ENCODE measurements around the gene CASP10.

CASP10 gene

GRCh38 chr2:201254081-201254730 lies 71.3 kb downstream of the CASP10 start:
- DNase-seq (ENCODE audit: low spot score), result no peak
- in situ Hi-C loops (cut with MboI; ENCODE audit: low sequenced_read_pairs, unreplicated experiment), result no loop called here

GRCh38 chr2:201255408-201256033 lies 72.6 kb downstream of the CASP10 start:
- in situ Hi-C loops (cut with MboI; ENCODE audit: low sequenced_read_pairs, unreplicated experiment), result no loop called here
- no peak for TF ChIP-seq CTCF (IDR thresholded peaks at IDR 0.05; ENCODE audit: borderline replicate concordance, control extremely low read depth, extremely low read depth, insufficient read depth, missing control alignments)
- DNase-seq (ENCODE audit: low spot score), result no peak

More at GRCh38 chr2:201254081-201254730, 71.3 kb downstream of the CASP10 start:
- no peak for TF ChIP-seq CTCF (IDR thresholded peaks at IDR 0.05; ENCODE audit: borderline replicate concordance, control extremely low read depth, extremely low read depth, insufficient read depth, missing control alignments)

DNA sequence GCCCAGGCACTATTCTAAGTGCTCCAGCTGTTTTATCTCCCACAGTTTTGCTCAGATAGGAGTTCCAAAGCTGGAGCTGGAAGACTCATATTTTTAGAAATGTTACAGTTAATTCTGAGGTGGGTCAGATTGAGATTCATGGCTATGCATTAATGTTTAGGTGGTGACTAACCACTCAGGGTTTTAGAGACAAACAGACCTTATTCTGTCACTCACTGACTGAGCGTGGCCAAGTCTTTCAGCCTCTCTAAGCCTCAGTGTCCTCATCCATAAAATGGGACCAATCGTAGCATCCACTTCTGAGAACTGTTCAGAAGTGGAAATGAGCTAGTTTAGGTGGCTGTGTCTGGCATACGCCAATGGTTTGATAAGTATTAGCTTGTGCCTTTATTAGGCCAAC lies 73.1 kb downstream of the CASP10 start:
- in situ Hi-C loops (cut with MboI; ENCODE audit: low sequenced_read_pairs, unreplicated experiment), result no loop called here
- no peak for TF ChIP-seq CTCF (IDR thresholded peaks at IDR 0.05; ENCODE audit: borderline replicate concordance, control extremely low read depth, extremely low read depth, insufficient read depth, missing control alignments)
- no peak for DNase-seq (ENCODE audit: low spot score)

DNA sequence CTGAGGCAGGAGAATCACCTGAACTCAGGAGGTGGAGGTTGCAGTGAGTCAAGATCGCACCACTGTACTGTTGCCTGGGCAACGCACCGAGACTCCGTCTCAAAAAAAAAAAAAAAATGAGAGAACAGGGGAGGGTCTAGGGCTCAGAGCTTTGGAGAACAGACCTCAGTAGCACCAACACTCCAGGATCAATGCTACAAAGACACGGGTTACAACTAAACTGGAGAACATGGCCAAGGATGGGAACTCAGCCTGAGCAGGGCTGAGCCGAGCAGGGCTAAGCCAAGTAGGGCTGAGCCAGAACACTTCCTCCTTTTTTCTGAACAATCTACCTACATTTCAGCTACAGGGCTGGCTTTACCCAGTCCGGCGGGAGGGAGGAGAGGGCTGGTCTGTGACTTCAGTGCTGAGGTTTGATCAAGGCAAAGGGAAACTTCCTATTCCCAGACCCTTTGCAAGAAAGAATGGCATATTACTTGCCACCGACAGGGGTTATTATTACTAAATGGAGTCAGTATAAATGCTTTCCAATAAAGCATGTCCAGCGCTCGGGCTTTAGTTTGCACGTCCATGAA lies 74.5 kb downstream of the CASP10 start:
- in situ Hi-C loops (cut with MboI; ENCODE audit: low sequenced_read_pairs, unreplicated experiment), result no loop called here
- peak; percentile 57 for DNase-seq (ENCODE audit: low spot score)
- no peak for TF ChIP-seq CTCF (IDR thresholded peaks at IDR 0.05; ENCODE audit: borderline replicate concordance, control extremely low read depth, extremely low read depth, insufficient read depth, missing control alignments)

DNA sequence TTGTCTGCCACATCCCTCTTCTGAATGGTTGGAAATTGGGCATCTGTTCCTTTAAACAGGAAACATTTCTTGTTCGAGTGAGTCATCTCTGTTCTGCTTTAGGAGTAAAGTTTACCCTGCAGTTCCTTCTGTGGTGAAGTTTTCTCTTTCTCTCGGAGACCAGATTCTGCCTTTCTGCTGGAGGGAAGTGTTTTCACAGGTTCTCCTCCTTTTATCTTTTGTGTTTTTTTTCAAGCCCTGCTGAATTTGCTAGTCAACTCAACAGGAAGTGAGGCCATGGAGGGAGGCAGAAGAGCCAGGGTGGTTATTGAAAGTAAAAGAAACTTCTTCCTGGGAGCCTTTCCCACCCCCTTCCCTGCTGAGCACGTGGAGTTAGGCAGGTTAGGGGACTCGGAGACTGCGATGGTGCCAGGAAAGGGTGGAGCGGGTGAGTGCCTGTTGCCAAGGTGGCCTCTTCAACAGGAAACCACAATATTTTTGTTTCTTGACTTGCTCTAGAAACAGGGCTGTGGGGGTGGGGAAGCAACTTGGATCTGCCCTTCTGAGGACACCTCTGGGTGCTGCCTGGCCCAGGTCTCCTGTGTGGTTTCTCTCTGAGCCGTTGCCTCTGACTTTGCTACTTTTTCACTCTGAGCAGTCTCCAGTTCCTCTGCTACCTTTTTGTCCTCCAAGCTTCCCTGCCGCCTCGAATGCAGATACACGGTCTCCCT lies 75.2 kb downstream of the CASP10 start:
- no peak for TF ChIP-seq CTCF (IDR thresholded peaks at IDR 0.05; ENCODE audit: borderline replicate concordance, control extremely low read depth, extremely low read depth, insufficient read depth, missing control alignments)
- in situ Hi-C loops (cut with MboI; ENCODE audit: low sequenced_read_pairs, unreplicated experiment), result no loop called here
- peak; percentile 64 for DNase-seq (ENCODE audit: low spot score)
